CD4-positive, alpha-beta memory T cell (primary cell): ENCODE results near the gene TCF7L2. TPM values are rescaled to one million over a fixed set of nuclear protein-coding genes. Genes with fewer than 3 reads are reported as not detected.

Experiments
- CTCF ChIA-PET: fragments of 350-600 bp; sonication (Branson Sonifier 250); formaldehyde crosslinking; loops from one replicate; lab custom pipeline; 2021; ENCODE audit warnings: inconsistent platforms; ENCODE audit not compliant: partially characterized antibody; lab: Charles Lee
- POLR2A ChIA-PET: fragments of 350-600 bp; sonication (Branson Sonifier 250); formaldehyde crosslinking; loops from one replicate; lab custom pipeline; 2021; ENCODE audit not compliant: partially characterized antibody; lab: Charles Lee
- DNase-seq, 5 donors: peaks; one replicate each; pipeline versions ENCODE4 v3.0.0 to v3.0.0-alpha.2; 2020 to 2022; ENCODE audit warnings: mixed read lengths in 1 of 5
- H3K27ac ChIP-seq: one replicate; pipeline ENCODE4 v1.7.0; 2013; ENCODE audit warnings: low read depth, low read length
- H3K27me3 ChIP-seq: 2 replicates; pipeline ENCODE4 v1.7.0; 2013; ENCODE audit warnings: mild to moderate bottlenecking, low read length, moderate library complexity; ENCODE audit not compliant: insufficient read depth
- H3K36me3 ChIP-seq: 2 replicates; pipeline ENCODE4 v1.7.0; 2013; ENCODE audit warnings: mild to moderate bottlenecking, low read length, moderate library complexity; ENCODE audit not compliant: insufficient read depth
- H3K4me1 ChIP-seq: 2 replicates; pipeline ENCODE4 v1.7.0; 2013; ENCODE audit warnings: mild to moderate bottlenecking, low read length, moderate library complexity; ENCODE audit not compliant: insufficient read depth
- H3K4me3 ChIP-seq, 2 donors: one replicate each; pipeline ENCODE4 v1.7.0; 2013; ENCODE audit warnings: low read length in 2 of 2, mild to moderate bottlenecking in 1 of 2
- H3K9me3 ChIP-seq, 2 donors: one replicate each; pipeline ENCODE4 v1.7.0; 2013; ENCODE audit warnings: low read length in 2 of 2, control low read depth in 1 of 2; ENCODE audit not compliant: control insufficient read depth in 1 of 2
- H3K27ac Mint-ChIP-seq, 7 donors: one replicate each; pipeline ENCODE4 v1.8.0; 2020 to 2021; ENCODE audit warnings: mixed read lengths in 7 of 7, mild to moderate bottlenecking in 6 of 7, inconsistent platforms in 3 of 7, moderate library complexity in 3 of 7
- H3K27me3 Mint-ChIP-seq, 2 donors: one replicate each; pipeline ENCODE4 v1.8.0; 2020 to 2021; ENCODE audit warnings: mixed read lengths in 2 of 2
- H3K36me3 Mint-ChIP-seq, 2 donors: one replicate each; pipeline ENCODE4 v1.8.0; 2020 to 2021; ENCODE audit warnings: mixed read lengths in 2 of 2, inconsistent platforms in 1 of 2, mild to moderate bottlenecking in 1 of 2
- H3K4me1 Mint-ChIP-seq, 4 donors: one replicate each; pipeline ENCODE4 v1.8.0; 2020 to 2021; ENCODE audit warnings: mixed read lengths in 4 of 4, mild to moderate bottlenecking in 1 of 4
- H3K4me3 Mint-ChIP-seq, 8 donors: one replicate each; pipeline ENCODE4 v1.8.0; 2020 to 2021; ENCODE audit warnings: mixed read lengths in 8 of 8, mild to moderate bottlenecking in 7 of 8, moderate library complexity in 6 of 8, inconsistent platforms in 3 of 8
- H3K9me3 Mint-ChIP-seq, 8 donors: one replicate each; pipeline ENCODE4 v1.8.0; 2020 to 2021; ENCODE audit warnings: mixed read lengths in 8 of 8, mild to moderate bottlenecking in 5 of 8, inconsistent platforms in 3 of 8, moderate library complexity in 1 of 8
- intact Hi-C: fragments of 100-400 bp; cut with micrococcal nuclease; formaldehyde crosslinking; loops from one replicate; pipeline ENCODE4 v1.15.1; 2023
- polyA plus RNA-seq, 2 donors: library from polyadenylated mRNA; unstranded; fragments of 300-500 nt; fragmentation: Illumina TruSeq; gene quantifications; one replicate each; pipeline ENCODE4 v1.2.3, GENCODE V29; 2021
- total RNA-seq, 2 experiments: library from RNA; stranded (reverse); gene quantifications; one replicate each; pipeline ENCODE4 v1.2.3, GENCODE V29; 2021

Gene TCF7L2
- total and polyA plus RNA-seq, 4 experiments from 2014 or later, result 0.16 to 3.2 (median 1.8) TPM

GRCh38 chr10:113056030-113056429 is 106.0 kb downstream of the TCF7L2 start:
- Histone ChIP-seq H3K4me3 (no peak overlapping the region), H3K4me1 (peaks cover 13% of the 10 kb centered on the region), H3K9me3 (no peaks in the 10 kb centered on the region), H3K27ac (no peak overlapping the region), H3K36me3 (no peaks in the 10 kb centered on the region), H3K27me3 (no peaks in the 10 kb centered on the region)
- Mint-ChIP-seq H3K36me3 (no peaks in the 10 kb centered on the region), H3K27me3 (peaks cover 3 to 8% of the 10 kb centered on the region in 2 donors), H3K9me3 (peaks cover 0 to 2% (median 0%) of the 10 kb centered on the region in 8 donors), H3K27ac (no peak overlapping the region), H3K4me1 (peaks cover 7 to 12% (median 8%) of the 10 kb centered on the region in 4 donors), H3K4me3 (no peak overlapping the region)
- intact Hi-C loops, result no loop called here
- no peak for DNase-seq
- ChIA-PET CTCF (no interaction called here), POLR2A (no interaction called here)

- DNase-seq, result no peak
- H3K4me1 ChIP-seq, result peaks cover 8% of the 10 kb centered on the region
- Mint-ChIP-seq H3K4me1 (peaks cover 4 to 11% (median 4%) of the 10 kb centered on the region in 4 donors), H3K27me3 (peaks cover 3 to 8% of the 10 kb centered on the region in 2 donors), H3K27ac (no peak overlapping the region), H3K9me3 (peaks cover 0 to 2% (median 0%) of the 10 kb centered on the region in 8 donors), H3K36me3 (no peaks in the 10 kb centered on the region), H3K4me3 (no peak overlapping the region)
- no peak overlapping the region for H3K4me3 ChIP-seq
- H3K27ac ChIP-seq, result no peak overlapping the region
- no peaks in the 10 kb centered on the region for H3K36me3 ChIP-seq
- no peaks in the 10 kb centered on the region for H3K9me3 ChIP-seq
- H3K27me3 ChIP-seq, result no peaks in the 10 kb centered on the region
- intact Hi-C loops, result no loop called here
- ChIA-PET CTCF (no interaction called here), POLR2A (no interaction called here)
Measured at GRCh38 chr10:113056441-113057021, 106.5 kb downstream of the TCF7L2 start.

DNA sequence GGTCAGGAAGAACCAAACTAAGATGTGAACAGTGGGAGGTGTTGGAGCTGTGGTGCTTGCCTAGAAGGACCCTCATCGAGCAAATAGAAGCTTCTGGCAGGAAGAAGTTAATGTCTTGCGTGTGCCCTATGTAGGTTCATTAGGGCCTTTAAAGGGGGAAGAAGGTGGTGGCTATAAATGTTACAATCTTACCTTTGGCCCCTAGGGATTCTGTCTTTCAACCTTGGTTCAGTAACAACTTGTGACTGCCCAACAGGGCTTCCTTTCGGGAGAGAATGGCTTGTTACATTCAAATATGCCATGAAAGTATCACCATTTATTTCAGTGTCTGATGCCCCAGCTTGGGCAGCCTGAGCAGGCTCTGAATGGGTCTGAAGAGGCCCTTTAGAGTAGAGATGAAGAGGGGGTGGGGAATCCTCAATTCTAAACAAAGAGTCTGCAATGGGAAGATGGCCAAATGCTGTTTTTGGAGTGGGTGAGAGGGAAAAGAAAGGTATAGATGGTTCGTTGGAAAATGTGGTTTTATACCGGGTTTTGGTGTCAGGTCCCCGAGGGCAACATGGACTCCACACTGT is 108.0 kb downstream of the TCF7L2 start:
- H3K27ac Mint-ChIP-seq, result no peak overlapping the region
- H3K4me3 Mint-ChIP-seq, result no peak overlapping the region
- DNase-seq, result no peak
- peaks cover 0 to 5% (median 0%) of the 10 kb centered on the region in 4 donors for H3K4me1 Mint-ChIP-seq
- peaks cover 7% of the 10 kb centered on the region for H3K4me1 ChIP-seq
- intact Hi-C loops, result no loop called here
- no peaks in the 10 kb centered on the region for H3K27me3 ChIP-seq
- ChIA-PET POLR2A (no interaction called here), CTCF (no interaction called here)
- no peaks in the 10 kb centered on the region for H3K36me3 ChIP-seq
- H3K9me3 Mint-ChIP-seq, result peaks cover 0 to 2% (median 0%) of the 10 kb centered on the region in 8 donors
- H3K27me3 Mint-ChIP-seq, result peaks cover under 1 to 4% of the 10 kb centered on the region in 2 donors
- no peaks in the 10 kb centered on the region for H3K9me3 ChIP-seq
- H3K27ac ChIP-seq, result no peak overlapping the region
- no peak overlapping the region for H3K4me3 ChIP-seq
- no peaks in the 10 kb centered on the region for H3K36me3 Mint-ChIP-seq

- Histone ChIP-seq H3K4me1 (peaks cover 7% of the 10 kb centered on the region), H3K4me3 (no peak overlapping the region), H3K27me3 (no peaks in the 10 kb centered on the region), H3K9me3 (no peaks in the 10 kb centered on the region), H3K36me3 (no peaks in the 10 kb centered on the region), H3K27ac (no peak overlapping the region)
- ChIA-PET POLR2A (no interaction called here), CTCF (no interaction called here)
- Mint-ChIP-seq H3K27me3 (peaks cover 0 to 2% of the 10 kb centered on the region in 2 donors), H3K9me3 (peaks cover 0 to 2% (median 0%) of the 10 kb centered on the region in 8 donors), H3K27ac (no peak overlapping the region), H3K36me3 (no peaks in the 10 kb centered on the region), H3K4me1 (peaks cover 0 to 5% (median under 1%) of the 10 kb centered on the region in 4 donors), H3K4me3 (no peak overlapping the region)
- no peak for DNase-seq
- intact Hi-C loops, result no loop called here
Measured at GRCh38 chr10:113058523-113059370, 108.7 kb downstream of the TCF7L2 start.

- no peak for DNase-seq
- Histone ChIP-seq H3K36me3 (no peaks in the 10 kb centered on the region), H3K27me3 (no peaks in the 10 kb centered on the region), H3K4me1 (peaks cover 7% of the 10 kb centered on the region), H3K4me3 (no peak overlapping the region), H3K27ac (no peak overlapping the region), H3K9me3 (no peaks in the 10 kb centered on the region)
- Mint-ChIP-seq H3K36me3 (no peaks in the 10 kb centered on the region), H3K9me3 (peaks cover 0 to 2% (median 0%) of the 10 kb centered on the region in 8 donors), H3K27ac (no peak overlapping the region), H3K4me1 (peaks cover 0 to 5% (median 1%) of the 10 kb centered on the region in 4 donors), H3K4me3 (no peak overlapping the region), H3K27me3 (no peaks in the 10 kb centered on the region)
- ChIA-PET CTCF (no interaction called here), POLR2A (no interaction called here)
- intact Hi-C loops, result no loop called here
Measured at GRCh38 chr10:113059371-113059780, 109.3 kb downstream of the TCF7L2 start.

DNA sequence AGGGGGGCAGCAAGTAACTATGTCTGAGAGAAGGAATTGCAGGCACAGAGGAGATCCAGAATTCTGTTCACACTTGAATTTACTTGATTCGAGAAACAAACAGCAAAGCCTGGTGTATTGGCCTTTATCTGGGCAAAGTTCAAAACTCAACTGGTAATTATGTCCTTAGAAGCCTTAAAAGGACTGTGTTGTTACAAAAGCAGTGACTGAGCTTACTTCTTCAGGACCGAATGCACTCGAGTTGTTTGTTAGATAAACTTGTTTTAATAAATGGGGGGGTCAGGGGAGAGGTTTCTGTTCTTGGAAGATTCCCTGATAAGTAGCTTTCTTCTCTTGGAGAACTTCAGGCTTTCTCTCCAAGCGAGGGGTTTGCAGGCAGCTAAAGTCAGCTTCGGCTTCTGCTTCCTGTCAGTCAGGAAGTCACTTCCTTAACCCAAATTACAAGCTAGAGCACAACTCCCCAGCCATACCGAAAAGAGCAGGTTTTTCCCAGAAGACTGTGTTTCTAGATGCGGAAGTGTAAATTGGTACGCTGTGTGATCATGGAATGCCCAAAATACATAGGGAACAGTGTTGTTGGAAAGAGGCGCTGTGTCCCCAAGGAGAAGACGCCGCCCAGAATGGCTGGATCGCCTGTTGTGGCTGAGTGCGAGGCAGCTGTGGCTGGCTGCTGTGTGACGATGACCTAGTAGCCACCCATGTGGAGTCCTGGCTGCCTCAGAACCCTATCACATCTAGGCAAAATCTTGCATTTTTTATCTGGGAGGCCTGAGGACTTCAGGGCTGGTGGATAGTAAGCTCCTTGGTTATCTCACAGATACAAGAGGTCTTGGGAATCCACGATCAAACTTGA is 110.4 kb downstream of the TCF7L2 start:
- Mint-ChIP-seq H3K4me1 (peaks cover 0 to 5% (median 1%) of the 10 kb centered on the region in 4 donors), H3K4me3 (no peak overlapping the region), H3K9me3 (no peaks in the 10 kb centered on the region), H3K36me3 (no peaks in the 10 kb centered on the region), H3K27me3 (no peaks in the 10 kb centered on the region), H3K27ac (no peak overlapping the region)
- no peak overlapping the region for H3K27ac ChIP-seq
- ChIA-PET CTCF (no interaction called here), POLR2A (no interaction called here)
- H3K4me1 ChIP-seq, result peaks cover 7% of the 10 kb centered on the region
- intact Hi-C loops, result no loop called here
- no peaks in the 10 kb centered on the region for H3K36me3 ChIP-seq
- no peaks in the 10 kb centered on the region for H3K9me3 ChIP-seq
- no peak for DNase-seq
- no peaks in the 10 kb centered on the region for H3K27me3 ChIP-seq
- H3K4me3 ChIP-seq, result no peak overlapping the region
